MG63 (cell line): ENCODE data around the gene CXCL11. TPM values are rescaled to one million over a fixed set of nuclear protein-coding genes. Genes with fewer than 3 reads are reported as not detected.
"Not testable (repeated sequence)": the region's sequence is repeated elsewhere in the genome, so short reads cannot be mapped to it uniquely, and the experiment has no call there.

Experiments
- DNase-seq: peaks from one replicate; pipeline ENCODE4 v3.0.0-alpha.2; 2020
- H3K27me3 ChIP-seq: fragments of 250-450 bp; sonication (Bioruptor Pico); 2 replicates; pipeline ENCODE4 v1.5.1; 2020; ENCODE audit warnings: mild to moderate bottlenecking, moderate library complexity
- H3K36me3 ChIP-seq: fragments of 250-450 bp; sonication (Bioruptor Pico); 2 replicates; pipeline ENCODE4 v1.5.1; 2020; ENCODE audit warnings: mild to moderate bottlenecking, moderate library complexity
- H3K4me3 ChIP-seq: fragments of 250-450 bp; sonication (Bioruptor Pico); 2 replicates; pipeline ENCODE4 v1.5.1; 2020; ENCODE audit warnings: mild to moderate bottlenecking, moderate library complexity
- H3K9me3 ChIP-seq: fragments of 250-450 bp; sonication (Bioruptor Pico); 2 replicates; pipeline ENCODE4 v1.5.1; 2020; ENCODE audit warnings: mild to moderate bottlenecking, moderate library complexity
- total RNA-seq: library from RNA; depleted of rRNA; stranded (reverse); fragments of >200 nt; shearing (Covaris generic); gene quantifications from 2 replicates; pipeline ENCODE4 v1.2.3, GENCODE V29; 2014; ENCODE audit warnings: low replicate concordance

The CXCL11 gene
- total RNA-seq, 1 experiment from 2014 or later = 0.66 TPM

DNA sequence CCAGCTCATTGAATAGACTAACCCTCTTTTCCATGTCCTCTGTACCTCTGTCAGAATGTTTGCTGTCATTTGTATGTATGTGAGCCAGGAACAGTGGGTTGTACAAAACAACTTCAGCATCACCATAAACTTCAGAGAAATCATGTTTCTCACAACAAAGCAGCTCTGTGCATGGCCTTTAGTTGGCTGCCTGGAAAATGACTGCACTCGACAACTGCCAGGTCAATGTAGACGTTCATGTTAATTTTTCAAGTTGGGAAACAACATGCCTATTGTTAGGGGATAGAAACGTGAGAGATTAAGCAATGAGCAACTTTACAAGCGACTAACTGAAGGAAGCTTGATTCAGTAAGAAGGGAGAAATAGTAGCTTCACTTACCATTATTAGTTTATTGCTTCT is 17.9 kb upstream of the CXCL11 start:
- no peak for DNase-seq
- Histone ChIP-seq H3K4me3 (no peak overlapping the region), H3K9me3 (no peaks in the 10 kb centered on the region), H3K36me3 (no peaks in the 10 kb centered on the region), H3K27me3 (no peaks in the 10 kb centered on the region; the same call in 1 of the 2 replicates)

DNA sequence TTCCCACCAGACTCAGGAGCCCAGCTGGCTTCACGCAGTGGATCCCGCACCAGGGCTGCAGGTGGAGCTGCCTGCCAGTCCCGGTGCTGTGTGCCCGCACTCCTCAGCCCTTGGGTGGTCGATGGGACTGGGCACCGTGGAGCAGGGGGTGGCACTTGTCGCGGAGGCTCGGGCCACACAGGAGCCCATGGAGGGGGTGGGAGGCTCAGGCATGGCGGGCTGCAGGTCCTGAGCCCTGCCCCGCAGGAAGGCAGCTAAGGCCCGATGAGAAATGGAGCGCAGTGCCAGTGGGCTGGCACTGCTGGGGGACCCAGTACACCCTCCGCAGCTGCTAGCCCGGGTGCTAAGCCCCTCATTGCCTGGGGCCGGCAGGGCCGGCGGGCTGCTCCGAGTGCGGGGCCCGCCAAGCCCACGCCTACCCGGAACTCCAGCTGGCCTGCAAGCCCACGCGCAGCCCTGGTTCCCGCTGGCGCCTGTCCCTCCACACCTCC is 14.7 kb upstream of the CXCL11 start:
- DNase-seq, H3K9me3 ChIP-seq, H3K4me3 ChIP-seq, H3K27me3 ChIP-seq, H3K36me3 ChIP-seq: not testable (repeated sequence)

DNA sequence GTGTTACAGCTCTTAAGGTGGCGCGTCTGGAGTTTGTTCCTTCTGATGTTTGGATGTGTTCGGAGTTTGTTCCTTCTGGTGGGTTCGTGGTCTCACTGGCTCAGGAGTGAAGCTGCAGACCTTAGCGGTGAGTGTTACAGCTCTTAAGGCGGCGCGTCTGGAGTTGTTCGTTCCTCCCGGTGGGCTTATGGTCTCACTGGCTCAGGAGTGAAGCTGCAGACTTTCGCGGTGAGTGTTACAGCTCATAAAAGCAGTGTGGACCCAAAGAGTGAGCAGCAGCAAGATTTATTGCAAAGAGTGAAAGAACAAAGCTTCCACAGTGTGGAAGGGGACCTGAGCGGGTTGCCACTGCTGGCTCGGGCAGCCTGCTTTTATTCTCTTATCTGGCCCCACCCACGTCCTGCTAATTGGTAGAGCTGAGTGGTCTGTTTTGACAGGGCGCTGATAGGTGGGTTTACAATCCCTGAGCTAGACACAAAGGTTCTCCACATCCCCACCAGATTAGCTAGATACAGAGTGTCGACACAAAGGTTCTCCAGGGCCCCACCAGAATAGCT is 14.1 kb upstream of the CXCL11 start:
- not testable (repeated sequence) for H3K36me3 ChIP-seq, DNase-seq, H3K27me3 ChIP-seq, H3K9me3 ChIP-seq, H3K4me3 ChIP-seq

DNA sequence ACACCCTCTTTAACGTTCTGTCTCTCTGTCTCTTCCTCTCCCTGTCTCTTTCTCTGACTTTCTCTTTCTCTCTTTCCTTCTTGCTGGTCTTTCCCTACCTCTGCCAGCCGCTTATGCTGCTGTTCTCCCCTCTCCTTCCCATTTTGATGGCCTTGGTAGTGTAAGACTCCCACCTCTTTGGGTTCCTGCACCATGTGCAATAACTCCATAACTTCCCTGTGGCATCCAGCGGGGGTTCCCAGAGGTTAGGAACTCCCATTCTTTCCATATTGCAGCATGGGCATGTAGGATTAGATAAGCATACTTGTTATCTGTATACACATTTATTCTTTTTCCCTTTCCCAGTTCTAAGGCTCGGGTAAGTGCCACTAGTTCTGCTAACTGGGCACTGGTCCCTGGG is 8.8 kb upstream of the CXCL11 start:
- not testable (repeated sequence) for H3K36me3 ChIP-seq, DNase-seq, H3K27me3 ChIP-seq, H3K4me3 ChIP-seq, H3K9me3 ChIP-seq

DNA sequence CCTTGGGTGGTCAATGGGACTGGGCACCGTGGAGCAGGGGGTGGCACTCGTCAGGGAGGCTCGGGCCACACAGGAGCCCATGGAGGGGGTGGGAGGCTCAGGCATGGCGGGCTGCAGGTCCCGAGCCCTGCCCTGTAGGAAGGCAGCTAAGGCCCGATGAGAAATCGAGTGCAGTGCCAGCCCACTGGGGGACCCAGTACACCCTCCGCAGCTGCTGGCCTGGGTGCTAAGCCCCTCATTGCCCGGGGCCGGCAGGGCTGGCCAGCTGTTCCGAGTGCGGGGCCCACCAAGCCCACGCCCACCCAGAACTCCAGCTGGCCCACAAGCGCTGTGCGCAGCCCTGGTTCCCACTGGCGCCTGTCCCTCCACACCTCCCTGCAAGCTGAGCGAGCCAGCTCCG is 7.4 kb upstream of the CXCL11 start:
- H3K36me3 ChIP-seq, H3K4me3 ChIP-seq, H3K27me3 ChIP-seq, H3K9me3 ChIP-seq, DNase-seq: not testable (repeated sequence)

DNA sequence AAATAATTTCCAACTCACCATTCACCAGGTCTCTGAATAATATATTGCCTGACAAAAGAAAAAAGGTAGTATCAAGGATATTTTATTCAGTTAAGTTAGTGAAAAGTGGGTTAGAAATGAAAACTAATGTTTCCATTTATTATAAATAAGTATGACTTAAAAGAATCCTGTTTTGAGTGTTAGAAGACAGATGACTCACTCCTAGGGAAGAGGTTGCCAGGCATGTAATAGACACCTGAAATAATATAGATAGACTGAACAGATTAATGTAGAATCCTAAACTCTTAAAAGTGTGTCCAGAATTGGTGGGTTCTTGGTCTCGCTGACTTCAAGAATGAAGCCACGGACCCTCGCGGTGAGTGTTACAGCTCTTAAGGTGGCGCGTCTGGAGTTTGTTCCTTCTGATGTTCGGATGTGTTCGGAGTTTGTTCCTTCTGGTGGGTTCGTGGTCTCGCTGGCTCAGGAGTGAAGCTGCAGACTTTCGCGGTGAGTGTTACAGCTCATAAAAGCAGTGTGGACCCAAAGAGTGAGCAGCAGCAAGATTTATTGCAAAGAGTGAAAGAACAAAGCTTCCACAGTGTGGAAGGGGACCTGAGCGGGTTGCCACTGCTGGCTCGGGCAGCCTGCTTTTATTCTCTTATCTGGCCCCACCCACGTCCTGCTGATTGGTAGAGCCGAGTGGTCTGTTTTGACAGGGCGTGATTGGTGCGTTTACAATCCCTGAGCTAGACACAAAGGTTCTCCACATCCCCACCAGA is 6.5 kb upstream of the CXCL11 start:
- not testable (repeated sequence) for H3K4me3 ChIP-seq, H3K27me3 ChIP-seq, DNase-seq, H3K9me3 ChIP-seq, H3K36me3 ChIP-seq

DNA sequence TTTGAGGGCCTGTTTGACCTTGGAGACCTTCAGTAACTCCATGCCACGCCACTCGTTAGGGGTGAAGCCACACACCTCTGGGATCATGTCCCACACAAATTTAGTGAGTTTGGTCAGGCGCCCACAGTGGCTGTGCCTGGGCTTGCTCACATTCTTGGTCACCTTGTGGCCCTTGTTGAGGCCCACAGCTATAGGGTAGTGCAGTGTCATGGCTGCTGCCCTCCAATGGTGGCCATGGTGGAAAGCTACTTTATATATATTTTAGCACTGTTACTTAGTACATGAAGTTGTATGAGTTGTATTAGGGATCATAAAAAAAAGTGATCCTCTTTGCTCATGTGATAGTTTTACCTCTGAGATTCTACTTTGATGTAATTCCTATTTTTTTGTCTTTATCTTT is 985 bp upstream of the CXCL11 start:
- Histone ChIP-seq H3K36me3 (no peaks in the 10 kb centered on the region), H3K4me3 (no peak overlapping the region), H3K9me3 (no peaks in the 10 kb centered on the region), H3K27me3 (no peaks in the 10 kb centered on the region)
- DNase-seq = no peak

DNA sequence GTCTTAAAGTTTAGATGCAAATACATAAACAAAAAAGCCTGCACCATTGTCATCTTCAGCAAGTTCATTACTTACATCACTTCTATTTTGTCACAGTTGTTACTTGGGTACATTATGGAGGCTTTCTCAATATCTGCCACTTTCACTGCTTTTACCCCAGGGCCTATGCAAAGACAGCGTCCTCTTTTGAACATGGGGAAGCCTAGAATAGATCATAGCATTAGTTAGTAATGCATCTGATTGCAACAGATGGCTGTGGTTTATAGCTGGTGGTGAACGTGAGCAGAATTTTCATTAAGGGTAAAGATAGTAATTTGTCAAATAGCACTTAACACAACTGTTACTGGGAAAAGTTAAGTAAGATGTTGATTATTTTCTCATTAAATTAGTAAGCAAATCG is 729 bp downstream of the CXCL11 start:
- no peak for DNase-seq
- Histone ChIP-seq H3K9me3 (no peaks in the 10 kb centered on the region), H3K4me3 (no peak overlapping the region)

DNA sequence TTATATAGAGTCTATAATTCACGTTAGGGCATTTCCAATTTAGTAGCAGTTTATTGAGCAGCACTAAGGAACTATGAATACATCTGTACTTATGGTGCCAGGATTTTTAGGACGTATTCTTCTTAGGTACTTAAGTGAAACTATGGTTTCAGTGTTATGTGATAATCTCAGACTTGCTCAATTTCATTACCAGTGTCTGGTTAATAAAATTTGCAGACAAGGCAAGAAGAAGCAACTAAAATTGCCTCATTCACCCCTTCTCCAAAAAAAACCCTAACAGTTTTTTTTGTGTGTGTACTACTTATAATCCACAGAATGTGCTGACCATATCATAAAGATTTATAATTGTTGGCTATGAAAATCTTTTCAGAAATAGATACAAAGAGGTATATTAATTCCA is 6.6 kb downstream of the CXCL11 start:
- Histone ChIP-seq H3K27me3 (no peaks in the 10 kb centered on the region), H3K36me3 (no peaks in the 10 kb centered on the region), H3K9me3 (no peaks in the 10 kb centered on the region), H3K4me3 (no peak overlapping the region)
- DNase-seq = no peak

More for the DNA sequence above, 729 bp downstream of the CXCL11 start:
- Histone ChIP-seq H3K27me3 (no peaks in the 10 kb centered on the region), H3K36me3 (no peaks in the 10 kb centered on the region)

DNA sequence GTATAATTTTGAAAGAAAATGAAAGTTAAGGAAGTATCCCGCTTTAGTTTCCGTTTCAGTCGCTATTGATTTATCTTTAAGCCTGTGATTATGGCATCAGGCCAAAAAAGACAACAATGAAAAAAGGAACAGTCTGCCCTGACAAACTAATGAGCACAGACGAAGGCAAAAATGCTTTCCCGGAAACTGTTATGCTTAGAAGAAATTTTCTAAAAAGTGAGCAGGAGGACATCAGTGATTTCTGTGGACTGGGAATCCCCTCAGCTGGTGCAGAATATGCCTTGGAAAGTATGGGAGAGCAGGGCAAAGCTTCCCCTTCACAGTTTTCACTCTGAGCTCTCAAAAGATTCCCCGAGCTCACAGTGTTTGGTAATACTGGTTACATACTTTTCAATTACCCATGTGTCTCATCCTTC is 7.5 kb downstream of the CXCL11 start:
- DNase-seq = no peak
- Histone ChIP-seq H3K9me3 (no peaks in the 10 kb centered on the region), H3K4me3 (peak overlapping the region; percentile 30), H3K36me3 (no peaks in the 10 kb centered on the region), H3K27me3 (no peaks in the 10 kb centered on the region)

DNA sequence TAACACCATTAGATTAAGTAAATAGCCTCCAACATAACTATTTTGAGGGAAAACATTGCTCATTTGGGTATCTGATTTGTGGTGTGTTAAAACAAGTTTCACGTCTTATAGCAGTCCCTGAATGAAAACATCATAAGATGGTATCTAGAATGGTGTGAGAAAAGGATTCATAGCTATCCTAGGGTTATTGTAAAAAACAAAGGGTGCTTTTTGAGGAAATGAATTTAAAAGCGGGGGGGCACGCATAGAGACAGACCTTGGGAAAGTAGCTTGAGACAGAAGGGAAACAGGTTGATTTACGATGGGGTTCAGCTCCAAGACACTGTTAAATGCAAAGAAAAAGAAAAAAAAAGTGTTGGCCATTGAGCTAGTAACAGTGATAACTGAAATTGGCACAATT is 11.8 kb downstream of the CXCL11 start:
- no peak overlapping the region for H3K4me3 ChIP-seq
- H3K9me3 ChIP-seq = no peaks in the 10 kb centered on the region
- no peak for DNase-seq
- H3K27me3 ChIP-seq = no peaks in the 10 kb centered on the region
- H3K36me3 ChIP-seq = no peaks in the 10 kb centered on the region

DNA sequence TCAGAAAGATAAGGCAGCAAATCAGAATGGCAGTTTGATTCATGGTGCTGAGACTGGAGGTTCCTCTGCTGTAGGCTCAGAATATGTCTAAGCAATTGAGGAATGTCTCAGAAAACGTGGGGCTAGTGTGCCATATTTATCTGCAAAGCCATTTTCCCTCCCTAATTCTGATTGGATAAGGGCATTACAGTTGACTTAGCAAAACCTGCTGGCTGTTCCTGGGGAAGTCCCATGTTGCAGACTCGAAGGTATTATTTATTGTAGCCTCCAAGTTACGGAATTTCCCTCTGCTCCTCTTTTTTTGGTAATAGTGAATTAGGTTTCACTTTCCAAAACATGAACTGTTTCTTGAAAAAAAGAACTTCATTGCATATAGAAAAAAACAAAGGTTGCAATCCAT is 12.5 kb downstream of the CXCL11 start, which contains the start of gene CXCL10:
CXCL10 (minus strand) TSS at position 109 of the 400 bp plus-strand sequence; CDS start at position 43, 66 bp downstream.
- H3K27me3 ChIP-seq = no peaks in the 10 kb centered on the region
- no peaks in the 10 kb centered on the region for H3K36me3 ChIP-seq
- H3K9me3 ChIP-seq = no peaks in the 10 kb centered on the region
- no peak within 1 kb of the TSS for H3K4me3 ChIP-seq
- no peak for DNase-seq

DNA sequence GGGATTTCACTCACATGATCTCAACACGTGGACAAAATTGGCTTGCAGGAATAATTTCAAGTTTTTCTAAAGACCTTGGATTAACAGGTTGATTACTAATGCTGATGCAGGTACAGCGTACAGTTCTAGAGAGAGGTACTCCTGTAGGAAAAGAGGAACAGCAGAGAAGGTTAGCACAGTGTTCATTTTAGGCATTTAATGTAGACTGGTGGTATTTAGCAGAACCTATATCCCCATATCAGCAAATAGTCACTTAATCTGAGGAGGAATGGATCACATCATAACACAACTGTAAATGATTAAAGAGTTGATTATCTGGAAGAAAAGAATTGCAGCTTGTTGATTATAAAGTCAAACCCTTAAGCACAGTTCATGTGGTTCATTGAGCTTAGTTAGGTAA is 13.2 kb downstream of the CXCL11 start:
- DNase-seq = no peak
- Histone ChIP-seq H3K36me3 (no peaks in the 10 kb centered on the region), H3K27me3 (no peaks in the 10 kb centered on the region), H3K9me3 (no peaks in the 10 kb centered on the region), H3K4me3 (no peak overlapping the region)

DNA sequence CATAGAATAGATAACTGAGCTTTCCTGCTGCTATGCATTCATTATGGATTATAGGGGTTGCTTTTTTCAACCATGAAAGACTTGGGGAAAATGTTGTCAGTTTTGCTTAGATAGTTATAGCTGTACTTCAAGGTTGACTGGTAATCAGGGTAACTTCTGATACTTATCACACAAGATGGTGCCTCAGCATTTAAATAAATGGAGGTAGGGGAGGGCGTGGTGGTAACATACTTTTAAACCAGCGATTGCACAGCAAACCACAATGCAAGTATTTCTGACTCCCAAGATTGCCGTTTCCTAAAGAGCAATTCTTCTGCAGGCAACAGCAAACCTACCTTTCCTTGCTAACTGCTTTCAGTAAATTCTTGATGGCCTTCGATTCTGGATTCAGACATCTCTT is 13.8 kb downstream of the CXCL11 start:
- Histone ChIP-seq H3K4me3 (no peak overlapping the region), H3K36me3 (no peaks in the 10 kb centered on the region), H3K9me3 (no peaks in the 10 kb centered on the region), H3K27me3 (no peaks in the 10 kb centered on the region)
- DNase-seq = no peak

DNA sequence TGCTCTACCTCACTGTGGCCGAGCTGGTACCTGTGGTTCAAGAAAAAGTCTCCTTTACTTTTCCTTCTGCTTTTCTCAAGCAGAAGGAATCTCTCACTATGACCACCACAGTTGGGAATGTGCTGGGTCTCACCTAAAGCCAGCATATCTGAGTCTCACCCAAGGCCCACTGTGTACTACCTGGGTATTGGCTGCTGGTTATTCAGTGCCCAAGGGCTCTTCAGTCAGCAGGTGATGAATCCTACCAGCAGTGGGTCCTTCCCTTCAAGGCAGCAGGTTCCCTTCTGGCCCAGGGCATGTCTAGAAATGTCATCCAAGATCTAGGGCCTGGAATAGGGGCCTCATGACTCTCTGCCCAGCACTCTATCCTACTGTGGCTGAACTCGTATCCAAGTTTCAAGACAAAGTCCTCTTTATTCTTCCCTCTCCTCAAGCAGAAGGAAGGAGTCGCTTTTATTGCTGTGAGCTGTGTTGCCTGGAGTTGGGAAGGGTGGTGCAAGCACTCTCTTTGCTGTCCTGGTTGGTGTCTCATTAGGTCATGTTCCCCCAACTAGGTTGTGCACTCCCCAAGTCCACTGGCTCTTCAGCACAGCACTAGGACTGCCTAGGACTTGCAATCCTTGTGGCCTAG is 18.7 kb downstream of the CXCL11 start:
- no peaks in the 10 kb centered on the region for H3K27me3 ChIP-seq
- no peaks in the 10 kb centered on the region for H3K36me3 ChIP-seq
- DNase-seq = no peak
- H3K9me3 ChIP-seq = no peaks in the 10 kb centered on the region
- no peak overlapping the region for H3K4me3 ChIP-seq

DNA sequence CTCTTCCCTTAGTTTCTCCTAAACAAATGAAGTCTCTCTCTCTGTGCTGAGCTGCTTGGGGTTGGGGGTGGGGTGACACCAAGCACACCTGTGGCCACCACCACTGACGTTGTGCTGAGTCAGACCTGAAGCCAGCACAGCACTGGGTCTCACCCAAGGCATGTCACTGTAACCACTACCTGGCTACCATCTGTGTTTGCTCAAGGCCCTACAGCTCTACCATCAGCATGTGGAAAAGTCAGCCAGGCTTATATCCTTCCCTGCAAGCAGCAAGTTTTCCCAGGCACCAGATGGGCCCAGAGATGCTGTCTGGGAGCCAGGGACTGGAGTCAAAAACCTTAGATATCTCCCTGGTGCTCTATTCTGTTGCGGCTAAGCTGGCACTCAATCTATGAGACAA is 19.5 kb downstream of the CXCL11 start:
- Histone ChIP-seq H3K4me3 (no peak overlapping the region), H3K36me3 (no peaks in the 10 kb centered on the region), H3K9me3 (no peaks in the 10 kb centered on the region), H3K27me3 (no peaks in the 10 kb centered on the region)
- no peak for DNase-seq

DNA sequence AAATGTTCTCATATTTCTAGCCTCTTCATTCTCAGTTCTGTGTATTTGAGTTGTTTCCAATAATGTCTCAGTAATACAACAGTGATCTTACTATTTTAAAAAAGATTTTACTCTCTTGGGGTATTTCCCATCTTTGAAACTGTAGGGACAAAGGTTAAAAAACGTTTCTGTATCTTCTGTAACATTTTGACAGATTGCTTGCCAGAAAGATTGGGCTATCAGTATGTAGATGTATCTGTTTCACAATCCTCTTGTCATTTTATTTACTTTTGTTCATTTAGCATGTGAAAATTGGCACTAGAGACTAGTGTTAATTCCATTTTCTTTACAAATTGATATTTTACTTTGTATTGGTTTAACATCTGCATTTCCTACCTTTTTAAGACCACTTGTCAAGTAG is 22.3 kb downstream of the CXCL11 start:
- Histone ChIP-seq H3K9me3 (no peaks in the 10 kb centered on the region), H3K27me3 (no peaks in the 10 kb centered on the region)

DNA sequence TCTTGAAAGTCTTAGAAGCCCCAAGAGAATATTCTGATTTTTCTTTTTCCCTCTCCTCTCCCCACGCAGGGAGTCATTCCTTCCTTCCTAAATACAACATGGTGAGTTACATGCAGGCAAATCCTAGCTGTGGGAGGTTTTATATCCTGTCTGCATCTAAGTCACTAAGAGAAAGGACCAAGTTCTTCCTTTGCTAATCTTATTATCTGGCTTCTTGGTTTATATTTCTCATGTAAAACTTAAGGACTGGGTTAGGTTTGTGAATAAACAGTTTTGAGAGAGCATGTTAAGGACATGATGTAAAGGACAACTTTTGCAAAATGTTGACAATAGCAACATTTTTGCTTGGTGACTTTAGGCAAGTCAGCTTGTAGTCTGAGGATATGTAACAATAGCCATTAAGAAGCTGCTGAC is 23.5 kb downstream of the CXCL11 start:
- no peak for DNase-seq
- Histone ChIP-seq H3K36me3 (no peaks in the 10 kb centered on the region), H3K27me3 (no peaks in the 10 kb centered on the region), H3K9me3 (no peaks in the 10 kb centered on the region), H3K4me3 (no peak overlapping the region)

More for the DNA sequence above, 22.3 kb downstream of the CXCL11 start:
- Histone ChIP-seq H3K36me3 (no peaks in the 10 kb centered on the region), H3K4me3 (no peak overlapping the region)
- DNase-seq = no peak
